Adrenal gland (tissue), 5 donors: Measurements from ENCODE around the gene SNAPIN.

Source experiments
- POLR2A ChIP-seq, 2 donors: fragments of 450-650 bp; IDR thresholded peaks; one replicate each; pipeline ENCODE4 v1.6.1; 2017; ENCODE audit warnings: antibody characterized with exemption in 2 of 2, mild to moderate bottlenecking in 2 of 2, moderate library complexity in 1 of 2
- TF ChIP-seq, protein P1 (sequence below), 6 experiments: fragments of 450-650 bp in 4 of 6; fragments of 200-600 bp in 2 of 6; sonication (generic) in 1 of 6; IDR thresholded peaks; 1 replicate in 5 of 6; 2 replicates in 1 of 6; pipeline versions ENCODE4 v1.5.1 to v1.8.0; 2016 to 2021; ENCODE audit warnings: antibody characterized with exemption in 6 of 6, mild to moderate bottlenecking in 2 of 6, moderate library complexity in 1 of 6
- donor health status: DM: no; HTN: no; CAD: no.

DNA sequence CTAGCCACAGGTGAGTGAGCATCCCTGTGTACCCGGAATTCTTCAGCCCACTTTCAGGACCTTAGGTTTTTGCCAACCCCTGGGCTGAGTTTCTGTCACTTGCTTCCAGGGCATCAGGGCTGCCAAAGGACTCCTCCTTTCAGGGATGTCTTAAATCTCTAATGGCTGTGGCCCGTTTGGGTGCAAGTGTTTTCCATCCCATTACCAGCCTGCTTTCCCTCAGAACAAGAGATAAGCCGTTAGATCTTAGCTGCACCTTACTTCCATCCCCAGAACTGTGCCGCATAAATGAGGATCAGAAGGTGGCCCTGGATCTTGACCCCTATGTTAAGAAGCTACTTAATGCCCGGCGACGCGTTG lies 652 bp downstream of the SNAPIN start:
- TF ChIP-seq, protein P1, sequence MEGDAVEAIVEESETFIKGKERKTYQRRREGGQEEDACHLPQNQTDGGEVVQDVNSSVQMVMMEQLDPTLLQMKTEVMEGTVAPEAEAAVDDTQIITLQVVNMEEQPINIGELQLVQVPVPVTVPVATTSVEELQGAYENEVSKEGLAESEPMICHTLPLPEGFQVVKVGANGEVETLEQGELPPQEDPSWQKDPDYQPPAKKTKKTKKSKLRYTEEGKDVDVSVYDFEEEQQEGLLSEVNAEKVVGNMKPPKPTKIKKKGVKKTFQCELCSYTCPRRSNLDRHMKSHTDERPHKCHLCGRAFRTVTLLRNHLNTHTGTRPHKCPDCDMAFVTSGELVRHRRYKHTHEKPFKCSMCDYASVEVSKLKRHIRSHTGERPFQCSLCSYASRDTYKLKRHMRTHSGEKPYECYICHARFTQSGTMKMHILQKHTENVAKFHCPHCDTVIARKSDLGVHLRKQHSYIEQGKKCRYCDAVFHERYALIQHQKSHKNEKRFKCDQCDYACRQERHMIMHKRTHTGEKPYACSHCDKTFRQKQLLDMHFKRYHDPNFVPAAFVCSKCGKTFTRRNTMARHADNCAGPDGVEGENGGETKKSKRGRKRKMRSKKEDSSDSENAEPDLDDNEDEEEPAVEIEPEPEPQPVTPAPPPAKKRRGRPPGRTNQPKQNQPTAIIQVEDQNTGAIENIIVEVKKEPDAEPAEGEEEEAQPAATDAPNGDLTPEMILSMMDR (IDR thresholded peaks at IDR 0.05), result no peak
- no peak for TF ChIP-seq POLR2A (IDR thresholded peaks at IDR 0.05)
